Measurements from ENCODE around the gene OCIAD2. TPM values are rescaled to one million over a fixed set of nuclear protein-coding genes. Genes with fewer than 3 reads are reported as not detected.

OCIAD2 gene
- total RNA-seq, 1 experiment from 2014 or later, result 64.0 TPM

DNA sequence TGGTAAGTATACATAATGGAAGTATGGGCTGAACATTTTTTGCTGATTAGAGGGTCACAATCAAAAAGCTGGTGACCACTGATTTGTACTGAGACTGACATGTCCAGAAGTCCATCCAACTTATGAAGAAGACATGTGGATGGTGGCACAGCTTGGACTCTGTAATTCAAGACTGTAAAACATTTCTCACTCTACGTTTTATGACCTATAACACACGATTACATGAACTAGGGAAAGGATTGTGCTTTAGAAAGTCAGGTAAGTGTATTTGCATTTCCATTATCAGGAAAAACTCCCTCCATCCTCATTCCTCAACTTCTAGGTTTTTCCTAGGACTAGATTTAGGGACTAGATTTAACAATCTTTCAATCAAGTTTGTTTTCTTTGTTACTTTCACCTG lies 30.5 kb upstream of the OCIAD2 start:
- no peaks in the 10 kb centered on the region for H3K27me3 ChIP-seq (ENCODE audit: insufficient read depth, low read length)
- no TSS peak for BruUV-seq (replicated peaks)
- CTCF ChIA-PET, result no interaction called here

DNA sequence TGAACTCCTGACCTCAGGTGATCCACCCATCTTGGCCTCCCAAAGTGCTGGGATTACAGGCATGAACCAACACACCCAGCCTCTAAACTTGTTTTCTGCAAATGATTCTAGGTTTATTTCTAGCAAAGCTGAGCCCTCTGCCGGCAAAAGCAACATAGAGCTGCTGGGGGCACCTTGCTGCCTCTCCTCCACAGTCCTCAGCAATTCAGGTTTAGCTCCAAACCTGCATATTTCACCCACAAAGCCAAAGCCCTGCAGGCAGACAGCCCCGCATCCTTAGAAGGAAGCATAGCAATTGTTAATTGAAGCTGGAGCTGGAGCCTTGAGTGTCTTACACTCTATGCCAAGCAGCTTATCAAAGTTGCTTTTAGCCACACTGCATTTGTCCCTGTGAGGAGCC lies 24.9 kb upstream of the OCIAD2 start:
- Histone ChIP-seq H3K9me3 (ENCODE audit: control insufficient read depth in 1 of 2, insufficient read depth in 1 of 2, low read depth in 1 of 2, low read length in 2 of 2) (peaks cover 0 to 6% of the 10 kb centered on the region in 2 experiments; a peak in 1 of 4 replicates), H3K9me2 (ENCODE audit: insufficient read depth) (no peaks in the 10 kb centered on the region), H3K4me3 (replicated peaks in 1 of 2; ENCODE audit: low read depth in 1 of 2, low read length in 2 of 2) (no peak overlapping the region), H3K36me3 (ENCODE audit: control insufficient read depth in 1 of 2, insufficient read depth in 2 of 2, low read length in 2 of 2) (no peaks in the 10 kb centered on the region), H3K79me2 (ENCODE audit: insufficient read depth, low read length) (no peaks in the 10 kb centered on the region), H3K9ac (ENCODE audit: low read length) (no peak overlapping the region), H3K27ac (ENCODE audit: low read depth, low read length) (no peak overlapping the region), H3K27me3 (ENCODE audit: insufficient read depth, low read length) (no peaks in the 10 kb centered on the region), H4K20me1 (ENCODE audit: insufficient read depth) (no peaks in the 10 kb centered on the region), H3K4me1 (ENCODE audit: control insufficient read depth in 1 of 2, insufficient read depth in 2 of 2, low read length in 2 of 2) (no peaks in the 10 kb centered on the region), H2AFZ (ENCODE audit: low read depth, low read length, poor library complexity, severe bottlenecking) (no peak overlapping the region), H3K4me2 (ENCODE audit: low read length) (no peak overlapping the region)
- ChIA-PET RAD21 (ENCODE audit: low non-redundant PET in 1 of 2, low total read pairs in 2 of 2, uncharacterized antibody in 2 of 2, unreplicated experiment in 2 of 2) (no interaction called here), POLR2A (no interaction called here), CTCF (interaction anchor here (0.7 to 1.5 kb wide), 2 partner anchors 12 to 14 kb away, joined by 3 to 5 read pairs; no protein-coding TSS in a partner anchor)
- no TSS peak for BruUV-seq (replicated peaks)
- intact Hi-C loops (cut with micrococcal nuclease), result no loop called here
- DNase-seq (ENCODE audit: low read depth, low spot score), result no peak
- no peak for ATAC-seq
- TF ChIP-seq ZNF274 (IDR thresholded peaks at IDR 0.05; ENCODE audit: low read depth, low read length) (no peak), CEBPB (IDR thresholded peaks at IDR 0.05; ENCODE audit: low read depth) (no peak)
- TF ChIP-seq, protein P1, sequence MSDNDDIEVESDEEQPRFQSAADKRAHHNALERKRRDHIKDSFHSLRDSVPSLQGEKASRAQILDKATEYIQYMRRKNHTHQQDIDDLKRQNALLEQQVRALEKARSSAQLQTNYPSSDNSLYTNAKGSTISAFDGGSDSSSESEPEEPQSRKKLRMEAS (IDR thresholded peaks at IDR 0.05), result no peak

More for the DNA sequence above, 30.5 kb upstream of the OCIAD2 start:
- intact Hi-C loops (cut with micrococcal nuclease), result no loop called here
- H2AFZ ChIP-seq (ENCODE audit: low read depth, low read length, poor library complexity, severe bottlenecking), result no peak overlapping the region
- RAD21 ChIA-PET (ENCODE audit: low non-redundant PET in 1 of 2, low total read pairs in 2 of 2, uncharacterized antibody in 2 of 2, unreplicated experiment in 2 of 2), result no interaction called here
- no peak overlapping the region for H3K4me3 ChIP-seq (replicated peaks in 1 of 2; ENCODE audit: low read depth in 1 of 2, low read length in 2 of 2)
- no peak overlapping the region for H3K4me2 ChIP-seq (ENCODE audit: low read length)
- DNase-seq (ENCODE audit: low read depth, low spot score) (no peak), ATAC-seq (no peak)
- H3K36me3 ChIP-seq (ENCODE audit: control insufficient read depth in 1 of 2, insufficient read depth in 2 of 2, low read length in 2 of 2), result no peaks in the 10 kb centered on the region
- POLR2A ChIA-PET, result no interaction called here
- no peaks in the 10 kb centered on the region for H3K9me3 ChIP-seq (ENCODE audit: control insufficient read depth in 1 of 2, insufficient read depth in 1 of 2, low read depth in 1 of 2, low read length in 2 of 2)
- no peak overlapping the region for H3K9ac ChIP-seq (ENCODE audit: low read length)
- no peaks in the 10 kb centered on the region for H3K9me2 ChIP-seq (ENCODE audit: insufficient read depth)
- no peaks in the 10 kb centered on the region for H3K79me2 ChIP-seq (ENCODE audit: insufficient read depth, low read length)
- TF ChIP-seq, protein P2, sequence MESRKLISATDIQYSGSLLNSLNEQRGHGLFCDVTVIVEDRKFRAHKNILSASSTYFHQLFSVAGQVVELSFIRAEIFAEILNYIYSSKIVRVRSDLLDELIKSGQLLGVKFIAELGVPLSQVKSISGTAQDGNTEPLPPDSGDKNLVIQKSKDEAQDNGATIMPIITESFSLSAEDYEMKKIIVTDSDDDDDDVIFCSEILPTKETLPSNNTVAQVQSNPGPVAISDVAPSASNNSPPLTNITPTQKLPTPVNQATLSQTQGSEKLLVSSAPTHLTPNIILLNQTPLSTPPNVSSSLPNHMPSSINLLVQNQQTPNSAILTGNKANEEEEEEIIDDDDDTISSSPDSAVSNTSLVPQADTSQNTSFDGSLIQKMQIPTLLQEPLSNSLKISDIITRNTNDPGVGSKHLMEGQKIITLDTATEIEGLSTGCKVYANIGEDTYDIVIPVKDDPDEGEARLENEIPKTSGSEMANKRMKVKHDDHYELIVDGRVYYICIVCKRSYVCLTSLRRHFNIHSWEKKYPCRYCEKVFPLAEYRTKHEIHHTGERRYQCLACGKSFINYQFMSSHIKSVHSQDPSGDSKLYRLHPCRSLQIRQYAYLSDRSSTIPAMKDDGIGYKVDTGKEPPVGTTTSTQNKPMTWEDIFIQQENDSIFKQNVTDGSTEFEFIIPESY (IDR thresholded peaks at IDR 0.05; ENCODE audit: extremely low read depth, insufficient replicate concordance, low read length), result no peak
- TF ChIP-seq, protein P3, sequence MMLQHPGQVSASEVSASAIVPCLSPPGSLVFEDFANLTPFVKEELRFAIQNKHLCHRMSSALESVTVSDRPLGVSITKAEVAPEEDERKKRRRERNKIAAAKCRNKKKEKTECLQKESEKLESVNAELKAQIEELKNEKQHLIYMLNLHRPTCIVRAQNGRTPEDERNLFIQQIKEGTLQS (IDR thresholded peaks at IDR 0.05), result no peak
- no peak overlapping the region for H3K27ac ChIP-seq (ENCODE audit: low read depth, low read length)
- no peaks in the 10 kb centered on the region for H4K20me1 ChIP-seq (ENCODE audit: insufficient read depth)
- peaks cover 0 to 7% of the 10 kb centered on the region in 2 experiments; a peak in 2 of 4 replicates for H3K4me1 ChIP-seq (ENCODE audit: control insufficient read depth in 1 of 2, insufficient read depth in 2 of 2, low read length in 2 of 2)
